HG02884 (cell line): ENCODE data around the gene FMNL1.
"Not testable (repeated sequence)": the region's sequence is repeated elsewhere in the genome, so short reads cannot be mapped to it uniquely, and the experiment has no call there.

ENCODE experiments used
- ATAC-seq: cut with Tn5 transposase; IDR thresholded peaks from one replicate; pipeline ENCODE4 v1.9.1; 2021; ENCODE audit warnings: mild to moderate bottlenecking, moderate library complexity; ENCODE audit not compliant: unreplicated experiment

Gene FMNL1

GRCh38 chr17:45234641-45235415, 13.1 kb downstream of the FMNL1 start:
- ATAC-seq = no peak

- no peak for ATAC-seq
Observed at GRCh38 chr17:45235416-45236281, 14.0 kb downstream of the FMNL1 start.

- ATAC-seq = no peak
Observed at GRCh38 chr17:45236282-45236606, 14.6 kb downstream of the FMNL1 start.

- no peak for ATAC-seq
Observed at GRCh38 chr17:45237686-45238085, 16.0 kb downstream of the FMNL1 start.

- ATAC-seq = no peak
Observed at GRCh38 chr17:45238155-45238774, 16.6 kb downstream of the FMNL1 start.

GRCh38 chr17:45240905-45241327, 19.2 kb downstream of the FMNL1 start:
- no peak for ATAC-seq

GRCh38 chr17:45241328-45242028, 19.8 kb downstream of the FMNL1 start:
- no peak for ATAC-seq

- ATAC-seq = no peak
Observed at GRCh38 chr17:45242029-45242414, 20.3 kb downstream of the FMNL1 start.

GRCh38 chr17:45243750-45244149, 22.1 kb downstream of the FMNL1 start:
- ATAC-seq = no peak

GRCh38 chr17:45244725-45245656, 23.3 kb downstream of the FMNL1 start:
- ATAC-seq = no peak

- no peak for ATAC-seq
Observed at GRCh38 chr17:45246338-45246737, 24.7 kb downstream of the FMNL1 start.

- ATAC-seq = peak; percentile 5
Observed at GRCh38 chr17:45246861-45247428, 25.3 kb downstream of the FMNL1 start.

- peak; percentile 70 for ATAC-seq
Observed at GRCh38 chr17:45247429-45248131, 25.9 kb downstream of the FMNL1 start.

GRCh38 chr17:45248132-45248957, 26.7 kb downstream of the FMNL1 start:
- peak; percentile 61 for ATAC-seq

- ATAC-seq = no peak
Observed at GRCh38 chr17:45251931-45252330, 30.2 kb downstream of the FMNL1 start.

- not testable (repeated sequence) for ATAC-seq
Observed at GRCh38 chr17:45253237-45253636, 31.6 kb downstream of the FMNL1 start.

- no peak for ATAC-seq
Observed at GRCh38 chr17:45253879-45254278, 32.2 kb downstream of the FMNL1 start.

- ATAC-seq = no peak
Observed at GRCh38 chr17:45255358-45255757, 33.7 kb downstream of the FMNL1 start.
